Measurements from ENCODE around the gene KIF26B.
"Not testable (repeated sequence)": the region's sequence is repeated elsewhere in the genome, so short reads cannot be mapped to it uniquely, and the experiment has no call there.

KIF26B gene

GRCh38 chr1:245154429-245155271, at the start of gene KIF26B:
TSS of gene KIF26B (plus strand) at chr1:245154985. CDS start at chr1:245155425, 440 bp downstream.
- peak; percentile 35 for DNase-seq

- no peak for DNase-seq
These were observed 49.7 kb upstream of the KIF26B start for GRCh38 chr1:245105042-245105441.

GRCh38 chr1:245105815-245106410, 48.9 kb upstream of the KIF26B start:
- DNase-seq, result no peak

GRCh38 chr1:245107776-245108114, 47.0 kb upstream of the KIF26B start:
- no peak for DNase-seq

GRCh38 chr1:245108246-245108645, 46.5 kb upstream of the KIF26B start:
- no peak for DNase-seq

GRCh38 chr1:245108909-245109308, 45.9 kb upstream of the KIF26B start:
- no peak for DNase-seq

GRCh38 chr1:245110406-245110805, 44.4 kb upstream of the KIF26B start:
- DNase-seq, result no peak

GRCh38 chr1:245111073-245111472, 43.7 kb upstream of the KIF26B start:
- no peak for DNase-seq

GRCh38 chr1:245113649-245114048, 41.1 kb upstream of the KIF26B start:
- no peak for DNase-seq

GRCh38 chr1:245116131-245116530, 38.7 kb upstream of the KIF26B start:
- DNase-seq, result no peak

GRCh38 chr1:245116751-245117150, 38.0 kb upstream of the KIF26B start:
- DNase-seq, result no peak

GRCh38 chr1:245118066-245118465, 36.7 kb upstream of the KIF26B start:
- DNase-seq, result no peak

- DNase-seq, result no peak
These were observed 36.0 kb upstream of the KIF26B start for GRCh38 chr1:245118806-245119205.

- DNase-seq, result no peak
These were observed 33.3 kb upstream of the KIF26B start for GRCh38 chr1:245121523-245121922.

- no peak for DNase-seq
These were observed 30.5 kb upstream of the KIF26B start for GRCh38 chr1:245124241-245124640.

GRCh38 chr1:245124644-245125043, 30.1 kb upstream of the KIF26B start:
- DNase-seq, result no peak

- DNase-seq, result no peak
These were observed 28.3 kb upstream of the KIF26B start for GRCh38 chr1:245126530-245126929.

- no peak for DNase-seq
These were observed 26.2 kb upstream of the KIF26B start for GRCh38 chr1:245128381-245129101.

GRCh38 chr1:245129319-245130240, 25.2 kb upstream of the KIF26B start:
- DNase-seq, result no peak

GRCh38 chr1:245130281-245131025, 24.3 kb upstream of the KIF26B start:
- not testable (repeated sequence) for DNase-seq

GRCh38 chr1:245131026-245131393, 23.8 kb upstream of the KIF26B start:
- no peak for DNase-seq

GRCh38 chr1:245132771-245133170, 22.0 kb upstream of the KIF26B start:
- no peak for DNase-seq

Measured in stimulated activated CD4-positive, alpha-beta T cell treated with anti-CD3 and anti-CD28 coated beads, Interleukin-4, amount 100 ng/mL, for 24 hours (primary cell).